Fibroblast of upper back skin (primary cell): ENCODE results near the gene ASIC2.
A peak's percentile ranks its signal among the peaks of the same experiment; 100 is the strongest.

Experiments used
- DNase-seq: peaks from one replicate; pipeline ENCODE4 v3.0.0-alpha.2; 2013

Gene ASIC2

GRCh38 chr17:33151565-33151964, 141.5 kb downstream of the ASIC2 start:
- DNase-seq = no peak

GRCh38 chr17:33145941-33146340, 147.2 kb downstream of the ASIC2 start:
- no peak for DNase-seq

DNA sequence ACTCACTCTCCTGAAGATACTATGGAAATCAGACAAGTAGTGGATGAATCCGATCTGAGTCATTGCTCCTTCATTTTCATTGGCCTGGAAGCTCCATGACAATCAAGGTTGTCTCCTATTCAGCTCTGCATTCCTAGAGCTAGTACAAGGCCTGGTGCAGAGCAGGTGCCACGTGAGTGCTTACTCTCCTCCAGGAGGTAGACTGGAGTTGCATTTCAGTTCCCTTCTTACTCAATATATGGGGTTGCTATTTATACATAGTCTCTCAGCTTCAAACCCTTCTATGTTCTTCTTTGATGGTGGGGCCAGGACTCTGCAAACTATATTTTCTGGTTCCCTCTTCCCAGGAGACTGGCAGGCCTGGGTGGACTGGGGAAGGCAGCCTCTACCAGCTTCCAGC, 148.3 kb downstream of the ASIC2 start:
- DNase-seq = no peak

DNA sequence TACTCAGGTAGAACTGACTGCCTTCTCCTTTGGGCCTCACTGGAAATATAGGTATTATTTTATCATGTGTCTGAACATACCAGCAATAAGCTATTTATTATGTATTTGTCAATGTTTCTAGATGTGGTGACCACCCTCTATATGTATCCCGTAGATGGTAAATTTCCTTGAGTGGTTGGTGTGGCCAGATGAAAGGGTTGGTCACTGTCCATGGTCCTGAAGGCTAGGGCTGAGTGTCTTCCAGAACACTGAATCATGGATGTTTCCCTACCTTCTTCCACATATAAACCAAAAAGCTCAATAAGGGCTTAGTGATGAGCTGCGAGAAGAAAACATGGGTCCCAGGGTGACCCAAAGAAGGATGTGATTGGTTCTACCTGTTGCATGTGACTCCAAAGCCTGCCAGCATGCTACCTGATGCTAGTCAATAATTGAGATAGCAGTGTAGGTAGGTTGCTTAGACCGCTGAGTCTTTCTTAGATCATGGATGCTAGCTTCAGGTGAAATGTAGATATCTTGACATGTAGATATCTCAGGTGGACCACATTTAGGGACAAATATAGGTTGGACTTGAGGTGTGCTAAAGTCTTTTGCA, 150.3 kb downstream of the ASIC2 start:
- peak; percentile 33 for DNase-seq

DNA sequence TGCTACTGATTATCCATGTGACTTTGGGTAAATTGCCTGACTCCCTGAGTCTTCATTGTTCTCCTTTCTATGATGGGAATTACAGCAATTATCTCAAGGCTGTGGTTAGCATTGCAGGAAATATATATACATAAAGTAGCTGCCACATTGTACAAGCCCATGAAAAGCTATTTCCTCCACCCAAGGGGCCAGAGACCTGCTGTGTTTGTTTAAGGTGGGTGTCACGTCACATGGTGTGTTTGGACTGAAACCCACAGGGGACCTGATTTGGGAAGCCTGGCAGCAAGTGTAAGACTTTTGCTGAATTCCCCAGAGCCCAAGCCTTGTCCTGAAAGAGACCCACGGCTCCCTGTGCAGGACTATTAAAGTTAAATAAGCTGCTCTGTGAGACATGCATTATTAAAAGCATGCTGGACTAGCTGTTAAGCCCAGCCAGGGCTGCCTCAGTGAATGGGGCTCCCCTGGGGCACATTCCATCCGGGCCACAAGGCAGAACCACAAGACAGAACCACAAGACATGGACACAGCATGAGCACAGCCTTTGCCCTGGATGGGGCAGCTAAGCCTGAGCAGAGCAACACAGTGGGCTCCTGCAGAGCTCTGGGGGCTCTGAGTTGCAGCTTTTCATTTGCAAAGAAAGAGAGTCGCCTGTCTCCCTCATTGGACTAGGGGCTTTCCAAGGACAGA, 152.5 kb downstream of the ASIC2 start:
- DNase-seq = no peak

GRCh38 chr17:33138627-33139026, 154.5 kb downstream of the ASIC2 start:
- no peak for DNase-seq

- DNase-seq = no peak
These were observed 155.7 kb downstream of the ASIC2 start for GRCh38 chr17:33137426-33137825.

- DNase-seq = no peak
These were observed 157.4 kb downstream of the ASIC2 start for GRCh38 chr17:33135691-33136090.

- DNase-seq = no peak
These were observed 161.5 kb downstream of the ASIC2 start for GRCh38 chr17:33131620-33132019.

DNA sequence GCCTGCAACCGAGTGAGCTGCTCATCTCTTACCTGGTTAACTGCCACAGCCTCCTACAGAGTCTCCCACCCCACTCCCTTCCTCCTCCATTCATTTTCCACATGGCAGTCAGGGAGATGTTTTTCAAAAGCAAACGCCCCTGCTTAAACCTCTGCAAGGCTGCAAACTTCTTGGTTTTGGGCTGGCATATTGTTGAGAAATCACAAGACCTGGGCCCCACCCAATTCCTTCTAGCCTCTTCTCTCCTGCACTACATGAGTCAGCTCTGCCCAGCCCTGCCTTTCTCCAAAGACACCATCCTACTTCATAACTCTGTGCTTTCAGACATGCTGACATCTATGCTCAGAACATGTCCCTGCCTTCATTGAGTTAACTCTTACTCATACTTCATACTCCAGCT, 165.4 kb downstream of the ASIC2 start:
- DNase-seq = no peak

DNA sequence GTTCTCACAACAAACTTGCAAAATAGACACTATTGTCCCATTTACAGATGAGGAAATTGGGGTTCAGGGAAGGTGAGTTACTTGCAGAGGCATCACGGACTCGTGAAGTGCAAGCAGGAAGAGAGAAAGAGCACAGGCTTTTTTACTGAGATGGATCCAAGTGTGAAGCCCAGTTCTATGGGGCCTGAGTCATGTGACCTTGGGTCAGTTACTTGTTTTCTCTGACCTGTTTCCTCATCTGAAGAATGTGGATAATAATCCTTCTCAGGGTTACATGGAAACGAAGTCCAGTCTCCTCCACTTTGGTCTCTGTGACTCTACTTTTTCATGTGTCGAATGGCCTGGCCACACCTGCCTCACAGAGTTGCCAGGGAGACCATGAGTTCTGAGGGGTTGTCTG, 167.0 kb downstream of the ASIC2 start:
- no peak for DNase-seq

- no peak for DNase-seq
These were observed 167.5 kb downstream of the ASIC2 start for GRCh38 chr17:33125552-33125950.

DNA sequence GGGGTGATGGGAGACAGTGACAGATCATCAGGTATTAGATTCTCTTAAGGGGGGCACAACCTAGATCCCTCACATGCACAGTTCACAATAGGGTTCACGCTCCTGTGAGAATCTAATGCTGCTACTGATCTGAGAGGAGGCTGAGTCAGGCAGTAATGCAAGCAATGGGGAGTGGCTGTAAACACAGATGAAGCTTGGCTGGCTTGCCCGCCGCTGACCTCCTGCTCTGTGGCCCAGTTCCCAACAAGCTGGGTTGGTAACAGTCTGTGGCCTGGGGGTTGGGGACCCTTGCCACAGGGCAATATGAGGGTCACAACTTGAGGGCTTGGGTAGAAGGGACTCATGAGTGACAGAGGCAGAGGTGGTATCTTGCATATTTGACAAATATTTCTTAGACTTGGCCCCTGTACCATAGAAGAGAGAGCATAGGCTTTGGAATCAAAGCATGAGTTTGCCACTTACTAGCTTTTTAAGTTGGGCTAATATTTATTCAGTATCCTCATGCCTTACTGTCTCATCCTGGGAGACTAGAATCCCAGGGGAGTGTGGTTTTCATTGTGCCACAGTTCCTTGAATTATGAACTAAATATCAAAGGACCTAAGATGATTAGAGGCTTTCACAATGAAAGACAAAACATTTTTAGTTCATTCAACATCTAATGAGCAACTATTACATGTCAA, 168.1 kb downstream of the ASIC2 start:
- DNase-seq = no peak

DNA sequence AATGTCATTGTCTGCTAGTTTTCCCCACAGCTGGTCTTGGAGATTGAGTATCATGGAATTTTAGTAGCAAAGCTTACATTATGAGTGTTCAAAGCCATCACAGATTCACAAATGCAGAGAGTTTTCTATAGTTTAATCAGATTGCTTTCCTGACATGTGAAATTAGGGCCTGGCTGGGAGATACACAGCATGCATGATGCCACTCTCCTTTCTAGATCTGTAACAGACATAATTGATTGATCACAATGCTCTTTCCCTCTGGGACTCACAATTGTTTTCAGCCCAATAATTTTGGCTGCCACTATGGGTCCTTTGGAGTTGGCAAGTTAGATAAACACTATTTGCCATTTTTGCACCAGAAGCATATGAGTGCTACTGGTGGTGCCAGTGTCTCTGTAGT, 168.9 kb downstream of the ASIC2 start:
- no peak for DNase-seq

GRCh38 chr17:33121756-33122155, 171.3 kb downstream of the ASIC2 start:
- DNase-seq = no peak

GRCh38 chr17:33121272-33121671, 171.8 kb downstream of the ASIC2 start:
- DNase-seq = no peak

DNA sequence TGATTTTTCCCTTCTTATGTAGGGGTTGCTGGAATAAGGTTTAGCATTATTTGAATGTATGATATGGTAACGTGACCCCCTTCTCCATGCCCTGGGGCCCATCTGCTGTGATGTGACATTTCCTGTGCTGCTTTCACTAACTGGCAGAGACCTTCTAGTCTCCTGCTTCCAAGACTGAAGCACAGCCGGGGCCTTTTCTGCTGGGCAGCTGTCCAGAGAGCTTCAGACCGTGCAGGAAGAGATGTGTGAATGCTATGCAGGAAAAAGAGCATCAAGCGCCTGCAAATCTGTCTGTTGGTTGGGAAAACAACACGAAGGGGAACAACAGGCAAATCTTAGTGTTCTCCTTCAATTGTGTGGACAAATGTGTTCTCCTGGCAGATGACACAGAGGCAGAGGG, 173.0 kb downstream of the ASIC2 start:
- no peak for DNase-seq

DNA sequence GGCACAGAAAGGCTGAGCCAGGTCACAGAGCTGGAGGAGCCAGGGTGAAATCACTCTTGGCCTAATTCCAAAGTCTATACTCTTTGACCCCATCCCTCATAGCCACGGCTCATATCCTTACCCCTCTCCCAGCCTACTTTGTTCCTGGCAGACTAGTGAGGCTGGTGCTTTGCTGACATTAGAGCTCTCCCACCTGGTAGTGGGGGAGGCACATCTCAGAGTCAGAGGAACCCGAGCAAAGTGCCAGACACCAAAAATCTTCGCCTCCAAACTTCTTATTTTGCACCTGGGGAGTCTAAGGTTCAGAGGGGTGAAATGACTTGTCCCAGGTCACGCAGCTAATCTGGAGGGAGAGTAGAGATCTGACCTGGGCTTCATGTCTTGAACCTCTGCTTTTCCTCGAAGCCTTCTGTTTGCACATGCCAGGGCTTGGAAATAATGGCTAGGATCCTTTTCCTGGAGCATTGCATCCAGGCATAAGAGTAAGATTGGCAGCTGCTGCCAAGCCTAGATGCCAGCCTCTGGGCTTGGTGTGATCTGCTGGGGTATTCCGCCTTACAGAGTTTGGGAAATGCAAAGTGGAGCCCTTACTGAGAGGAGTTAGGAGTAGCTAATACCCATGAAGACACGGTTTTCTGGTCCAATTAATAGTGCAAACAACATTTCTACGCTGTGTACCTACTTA, 174.6 kb downstream of the ASIC2 start:
- DNase-seq = no peak

GRCh38 chr17:33116021-33116551, 177.0 kb downstream of the ASIC2 start:
- DNase-seq = no peak

- no peak for DNase-seq
These were observed 177.7 kb downstream of the ASIC2 start for GRCh38 chr17:33115366-33115765.

DNA sequence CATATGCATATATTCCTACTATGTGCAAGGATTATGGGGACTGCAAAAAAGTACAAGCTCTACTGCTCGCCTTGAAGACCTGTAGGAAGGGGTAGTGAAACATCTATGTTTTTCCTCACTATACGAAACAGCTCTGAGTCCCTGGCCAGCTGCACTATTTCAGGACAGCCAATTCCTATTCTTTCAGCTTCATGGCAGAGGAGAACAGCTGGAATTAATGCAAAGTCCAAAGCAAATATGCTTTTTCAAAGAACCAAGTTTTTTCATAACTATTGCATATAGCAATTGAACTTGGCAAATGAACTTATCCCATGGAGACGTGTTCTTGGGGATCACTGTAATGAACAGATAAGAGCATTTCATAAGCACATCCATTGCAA, 179.1 kb downstream of the ASIC2 start:
- no peak for DNase-seq

- peak; percentile 62 for DNase-seq
These were observed 179.7 kb downstream of the ASIC2 start for GRCh38 chr17:33113276-33113990.

DNA sequence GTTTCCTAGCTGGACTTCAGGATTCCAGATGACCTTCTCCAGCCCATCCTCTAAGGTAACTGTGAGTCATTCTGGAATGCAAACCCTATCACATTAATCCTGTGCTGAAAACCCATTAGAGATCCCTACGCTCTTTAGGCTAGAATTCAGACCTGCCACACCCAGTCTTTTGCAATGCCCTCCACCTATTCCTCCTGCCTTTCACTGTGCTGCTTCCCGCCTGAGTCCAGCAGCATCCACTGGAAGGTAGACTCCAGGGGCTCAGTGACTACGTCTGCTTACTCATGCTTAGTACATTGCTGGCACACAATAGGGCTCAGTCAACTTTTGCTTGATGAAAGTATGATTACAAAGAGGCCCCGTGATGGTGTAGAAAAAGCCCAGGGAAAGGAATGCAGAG, 180.3 kb downstream of the ASIC2 start:
- peak; percentile 50 for DNase-seq
